HG03025 (cell line): Measurements from ENCODE around the gene OGFOD3.

Source experiments
- ATAC-seq: cut with Tn5 transposase; IDR thresholded peaks from one replicate; pipeline ENCODE4 v1.9.1; 2021; ENCODE audit warnings: mild to moderate bottlenecking, moderate library complexity; ENCODE audit not compliant: unreplicated experiment, low FRiP score

Gene OGFOD3

GRCh38 chr17:82410014-82410716 lies 8.2 kb downstream of the OGFOD3 start:
- ATAC-seq = no peak

GRCh38 chr17:82408938-82409318 lies 9.5 kb downstream of the OGFOD3 start:
- no peak for ATAC-seq

GRCh38 chr17:82408288-82408937 lies 10.0 kb downstream of the OGFOD3 start:
- no peak for ATAC-seq

GRCh38 chr17:82407255-82407654 lies 11.1 kb downstream of the OGFOD3 start:
- no peak for ATAC-seq

- no peak for ATAC-seq
These were observed 12.2 kb downstream of the OGFOD3 start for GRCh38 chr17:82406131-82406671.

- ATAC-seq = no peak
These were observed 13.3 kb downstream of the OGFOD3 start for GRCh38 chr17:82405051-82405450.

GRCh38 chr17:82403662-82404660 lies 14.4 kb downstream of the OGFOD3 start:
- ATAC-seq = no peak

- ATAC-seq = no peak
These were observed 15.5 kb downstream of the OGFOD3 start for GRCh38 chr17:82402865-82403264.

GRCh38 chr17:82400830-82401229 lies 17.6 kb downstream of the OGFOD3 start:
- no peak for ATAC-seq

GRCh38 chr17:82400206-82400605 lies 18.2 kb downstream of the OGFOD3 start:
- no peak for ATAC-seq

GRCh38 chr17:82399601-82400101 lies 18.7 kb downstream of the OGFOD3 start:
- no peak for ATAC-seq

GRCh38 chr17:82399041-82399441 lies 19.3 kb downstream of the OGFOD3 start:
- no peak for ATAC-seq

- ATAC-seq = no peak
These were observed 20.7 kb downstream of the OGFOD3 start for GRCh38 chr17:82397449-82398335.

GRCh38 chr17:82396601-82397435 lies 21.6 kb downstream of the OGFOD3 start:
- no peak for ATAC-seq

- ATAC-seq = no peak
These were observed 24.1 kb downstream of the OGFOD3 start for GRCh38 chr17:82394278-82394677.

- ATAC-seq = no peak
These were observed 25.4 kb downstream of the OGFOD3 start for GRCh38 chr17:82392941-82393340.

GRCh38 chr17:82392209-82392920 lies 26.0 kb downstream of the OGFOD3 start:
- ATAC-seq = no peak

- no peak for ATAC-seq
These were observed 26.8 kb downstream of the OGFOD3 start for GRCh38 chr17:82391496-82392066.
